ENCODE results near the gene DIRAS3.

DNA sequence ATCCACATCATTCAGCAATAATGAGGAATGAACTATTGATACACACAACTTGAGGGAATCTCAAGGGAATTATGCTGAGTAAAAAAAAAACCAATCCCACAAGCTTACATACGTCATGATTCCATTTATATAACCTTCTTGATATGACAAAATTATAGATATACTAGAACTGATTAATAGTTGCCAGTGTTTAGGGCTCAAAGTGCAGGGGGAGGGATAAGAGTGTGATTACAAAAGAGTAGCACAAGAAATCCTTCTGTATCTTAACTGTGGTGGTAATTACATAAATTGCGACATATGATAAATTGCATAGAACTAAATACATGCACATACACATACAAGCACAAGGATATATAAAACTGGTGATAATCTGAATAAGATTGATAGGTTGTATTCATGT lies 13.5 kb downstream of the DIRAS3 start:
- TF ChIP-seq POLR2A (IDR thresholded peaks at IDR 0.05), result no peak
- TF ChIP-seq, protein P1, sequence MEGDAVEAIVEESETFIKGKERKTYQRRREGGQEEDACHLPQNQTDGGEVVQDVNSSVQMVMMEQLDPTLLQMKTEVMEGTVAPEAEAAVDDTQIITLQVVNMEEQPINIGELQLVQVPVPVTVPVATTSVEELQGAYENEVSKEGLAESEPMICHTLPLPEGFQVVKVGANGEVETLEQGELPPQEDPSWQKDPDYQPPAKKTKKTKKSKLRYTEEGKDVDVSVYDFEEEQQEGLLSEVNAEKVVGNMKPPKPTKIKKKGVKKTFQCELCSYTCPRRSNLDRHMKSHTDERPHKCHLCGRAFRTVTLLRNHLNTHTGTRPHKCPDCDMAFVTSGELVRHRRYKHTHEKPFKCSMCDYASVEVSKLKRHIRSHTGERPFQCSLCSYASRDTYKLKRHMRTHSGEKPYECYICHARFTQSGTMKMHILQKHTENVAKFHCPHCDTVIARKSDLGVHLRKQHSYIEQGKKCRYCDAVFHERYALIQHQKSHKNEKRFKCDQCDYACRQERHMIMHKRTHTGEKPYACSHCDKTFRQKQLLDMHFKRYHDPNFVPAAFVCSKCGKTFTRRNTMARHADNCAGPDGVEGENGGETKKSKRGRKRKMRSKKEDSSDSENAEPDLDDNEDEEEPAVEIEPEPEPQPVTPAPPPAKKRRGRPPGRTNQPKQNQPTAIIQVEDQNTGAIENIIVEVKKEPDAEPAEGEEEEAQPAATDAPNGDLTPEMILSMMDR (IDR thresholded peaks at IDR 0.05), result no peak
